Measurements from ENCODE around the gene CCDC183. TPM values are rescaled to one million over a fixed set of nuclear protein-coding genes. Genes with fewer than 3 reads are reported as not detected.

CCDC183 gene
- total RNA-seq, 1 donor from 2014 or later: not detected

- intact Hi-C loops (cut with micrococcal nuclease): loop anchor here (1.0 to 2.0 kb wide), 2 partner anchors 8 to 28 kb away; no protein-coding TSS in a partner anchor
- ATAC-seq (ENCODE audit: low read depth): no peak
- DNase-seq: no peak
- H3K9me3 Mint-ChIP-seq: peaks cover 9% of the 10 kb centered on the region
- H3K27me3 Mint-ChIP-seq: no peaks in the 10 kb centered on the region
- POLR2A ChIA-PET: interaction anchor here (1.1 to 9.1 kb wide), 6 partner anchors 8 to 56 kb away, joined by 4 to 132 read pairs (median 25); partner anchors contain the start of genes LCN10 and LCN6
- peak overlapping the region; percentile 68 for H3K4me3 Mint-ChIP-seq
- H3K36me3 Mint-ChIP-seq (ENCODE audit: low read depth): peaks cover 10% of the 10 kb centered on the region
- peaks cover 63% of the 10 kb centered on the region for H3K4me1 Mint-ChIP-seq
- no peak for TF ChIP-seq CTCF (IDR thresholded peaks at IDR 0.05)
- CTCF ChIA-PET: interaction anchor here (0.8 to 3.0 kb wide), 4 partner anchors 10 to 290 kb away, joined by 3 to 22 read pairs (median 7); no protein-coding TSS in a partner anchor
- H3K27ac Mint-ChIP-seq: peak overlapping the region; percentile 83
Observed at GRCh38 chr9:136756836-136757235, 39.3 kb upstream of the CCDC183 start.

- H3K27me3 Mint-ChIP-seq: no peaks in the 10 kb centered on the region
- H3K36me3 Mint-ChIP-seq (ENCODE audit: low read depth): peaks cover 8% of the 10 kb centered on the region
- intact Hi-C loops (cut with micrococcal nuclease): loop anchor here (1.0 to 2.0 kb wide), 2 partner anchors 8 to 29 kb away; no protein-coding TSS in a partner anchor
- no peak for TF ChIP-seq CTCF (IDR thresholded peaks at IDR 0.05)
- peaks cover 63% of the 10 kb centered on the region for H3K4me1 Mint-ChIP-seq
- H3K9me3 Mint-ChIP-seq: peaks cover 6% of the 10 kb centered on the region
- peak overlapping the region; percentile 83 for H3K27ac Mint-ChIP-seq
- no peak for DNase-seq
- ChIA-PET CTCF (interaction anchor here (0.8 to 3.0 kb wide), 8 partner anchors 9 to 289 kb away, joined by 3 to 22 read pairs (median 4); no protein-coding TSS in a partner anchor), POLR2A (interaction anchor here (0.9 to 9.1 kb wide), 9 partner anchors 8 to 57 kb away, joined by 3 to 132 read pairs (median 11); partner anchors contain the start of genes LCN10 and LCN6)
- H3K4me3 Mint-ChIP-seq: peak overlapping the region; percentile 68
- peak; percentile 54 for ATAC-seq (ENCODE audit: low read depth)
Observed at GRCh38 chr9:136757328-136757727, 38.8 kb upstream of the CCDC183 start.

GRCh38 chr9:136757751-136758140 lies 38.4 kb upstream of the CCDC183 start:
- Mint-ChIP-seq H3K9me3 (peaks cover 2% of the 10 kb centered on the region), H3K36me3 (ENCODE audit: low read depth) (peaks cover 4% of the 10 kb centered on the region), H3K27ac (peak overlapping the region; percentile 83), H3K27me3 (no peaks in the 10 kb centered on the region), H3K4me1 (peaks cover 62% of the 10 kb centered on the region), H3K4me3 (peak overlapping the region; percentile 68)
- intact Hi-C loops (cut with micrococcal nuclease): loop anchor here (1.0 to 2.0 kb wide), 2 partner anchors 8 to 29 kb away; no protein-coding TSS in a partner anchor
- ChIA-PET CTCF (interaction anchor here (0.6 to 3.0 kb wide), 11 partner anchors 8 to 289 kb away, joined by 3 to 22 read pairs (median 3); partner anchors contain the start of gene FUT7), POLR2A (interaction anchor here (0.6 to 9.1 kb wide), 10 partner anchors 8 to 57 kb away, joined by 3 to 132 read pairs (median 8); partner anchors contain the start of genes LCN10 and LCN6)
- no peak for TF ChIP-seq CTCF (IDR thresholded peaks at IDR 0.05)
- DNase-seq (no peak), ATAC-seq (ENCODE audit: low read depth) (peak; percentile 9)

- peaks cover 67% of the 10 kb centered on the region for H3K4me1 Mint-ChIP-seq
- ATAC-seq (ENCODE audit: low read depth): no peak
- intact Hi-C loops (cut with micrococcal nuclease): no loop called here
- no peak for DNase-seq
- peak overlapping the region; percentile 83 for H3K27ac Mint-ChIP-seq
- POLR2A ChIA-PET: interaction anchor here (2.1 to 9.1 kb wide), 3 partner anchors 10 to 31 kb away, joined by 36 to 132 read pairs (median 37); partner anchors contain the start of genes LCN10 and LCN6
- TF ChIP-seq CTCF (IDR thresholded peaks at IDR 0.05): no peak
- CTCF ChIA-PET: interaction anchor here (1.5 to 3.0 kb wide), 2 partner anchors 10 to 31 kb away, joined by 5 to 22 read pairs; no protein-coding TSS in a partner anchor
- peaks cover 4% of the 10 kb centered on the region for H3K36me3 Mint-ChIP-seq (ENCODE audit: low read depth)
- no peaks in the 10 kb centered on the region for H3K27me3 Mint-ChIP-seq
- peaks cover 2% of the 10 kb centered on the region for H3K9me3 Mint-ChIP-seq
- no peak overlapping the region for H3K4me3 Mint-ChIP-seq
Observed at GRCh38 chr9:136759001-136759400, 37.1 kb upstream of the CCDC183 start.
